Smooth muscle cell (in vitro differentiated cells): ENCODE data around the gene ERGIC1. TPM values are rescaled to one million over a fixed set of nuclear protein-coding genes. Genes with fewer than 3 reads are reported as not detected.
"Not testable (repeated sequence)": the region's sequence is repeated elsewhere in the genome, so short reads cannot be mapped to it uniquely, and the experiment has no call there.

Experiments
- DNase-seq: peaks from one replicate; lab custom pipeline; 2025; ENCODE audit not compliant: unreplicated experiment; lab: John Stamatoyannopoulos, UW
- H2AFZ ChIP-seq: fragments of 200-600 bp; sonication (generic); 2 replicates; pipeline ENCODE4 v1.6.0; 2016; ENCODE audit warnings: antibody characterized with exemption, low read depth, mild to moderate bottlenecking
- H3F3A ChIP-seq: fragments of 200-600 bp; sonication (generic); 2 replicates; pipeline ENCODE4 v1.6.0; 2017; ENCODE audit warnings: antibody characterized with exemption, low read depth
- H3K27ac ChIP-seq: fragments of 200-600 bp; sonication (generic); 2 replicates; pipeline ENCODE4 v1.5.1; 2016; ENCODE audit warnings: low read depth, mild to moderate bottlenecking
- H3K27me3 ChIP-seq: fragments of 200-600 bp; sonication (generic); 2 replicates; pipeline ENCODE4 v1.6.1; 2016; ENCODE audit warnings: low read depth, mild to moderate bottlenecking
- H3K36me3 ChIP-seq: fragments of 200-600 bp; sonication (generic); 2 replicates; pipeline ENCODE4 v1.5.1; 2016; ENCODE audit warnings: low read depth
- H3K4me1 ChIP-seq: fragments of 200-600 bp; sonication (generic); 2 replicates; pipeline ENCODE4 v1.5.1; 2016; ENCODE audit warnings: low read depth
- H3K4me2 ChIP-seq: fragments of 200-600 bp; sonication (generic); 2 replicates; pipeline ENCODE4 v1.6.0; 2016; ENCODE audit warnings: mild to moderate bottlenecking
- H3K4me3 ChIP-seq: fragments of 200-600 bp; sonication (generic); 2 replicates; pipeline ENCODE4 v1.5.1; 2016; ENCODE audit warnings: mild to moderate bottlenecking
- H3K79me2 ChIP-seq: fragments of 200-600 bp; sonication (generic); 2 replicates; pipeline ENCODE4 v1.6.0; 2016; ENCODE audit warnings: low read depth, mild to moderate bottlenecking
- H3K9ac ChIP-seq: fragments of 200-600 bp; sonication (generic); 2 replicates; pipeline ENCODE4 v1.6.0; 2016; ENCODE audit warnings: low read depth
- H3K9me3 ChIP-seq: fragments of 200-600 bp; sonication (generic); replicated peaks from 2 replicates; pipeline ENCODE4 v1.5.1; 2016; ENCODE audit warnings: low read depth
- H4K20me1 ChIP-seq: fragments of 200-600 bp; sonication (generic); 2 replicates; pipeline ENCODE4 v1.6.0; 2016; ENCODE audit warnings: low read depth
- CTCF ChIP-seq: fragments of 200-600 bp; sonication (generic); IDR thresholded peaks from 2 replicates; pipeline ENCODE4 v1.5.1; 2017; ENCODE audit warnings: borderline replicate concordance, mild to moderate bottlenecking, antibody characterized with exemption; ENCODE audit not compliant: insufficient read depth, poor library complexity, severe bottlenecking
- WGBS: methylation state at CpG from one replicate; pipeline ENCODE4 v1.1.7; 2016; ENCODE audit warnings: low lambda C conversion rate; 5-methylcytosine and 5-hydroxymethylcytosine counted together
- polyA plus RNA-seq: library from polyadenylated mRNA; unstranded; fragments of >200 nt; fragmentation: Nextera tagmentation; extraction: Ambion mirVana; gene quantifications from 2 replicates; pipeline ENCODE4 v1.2.1, GENCODE V29; 2016
- total RNA-seq: library from RNA; depleted of rRNA; stranded (reverse); fragments of >200 nt; gene quantifications from 2 replicates; pipeline ENCODE4 v1.2.3, GENCODE V29; 2014

Gene ERGIC1
- total and polyA plus RNA-seq, 2 experiments from 2014 or later = 38.2 to 140 TPM

- Histone ChIP-seq H3K79me2 (peaks cover 94% of the 10 kb centered on the region), H3K9ac (no peak overlapping the region), H3K27me3 (no peaks in the 10 kb centered on the region), H3K9me3 (no peaks in the 10 kb centered on the region), H2AFZ (no peak overlapping the region), H3K27ac (no peak overlapping the region), H3K36me3 (no peaks in the 10 kb centered on the region), H4K20me1 (peaks cover 90% of the 10 kb centered on the region), H3K4me2 (no peak overlapping the region), H3K4me3 (no peak overlapping the region), H3K4me1 (no peaks in the 10 kb centered on the region), H3F3A (no peaks in the 10 kb centered on the region)
- no peak for DNase-seq
- no peak for TF ChIP-seq CTCF
- WGBS = 73% methylated on average over 4 of the region's 4 CpGs
These were observed 12.6 kb downstream of the ERGIC1 start for GRCh38 chr5:172846677-172847076.

GRCh38 chr5:172847584-172847983 is 13.5 kb downstream of the ERGIC1 start:
- not testable (repeated sequence) for H3K36me3 ChIP-seq, H3K4me1 ChIP-seq, H3K27me3 ChIP-seq, H2AFZ ChIP-seq, H3K4me3 ChIP-seq, H3F3A ChIP-seq, DNase-seq, H3K9ac ChIP-seq, H3K9me3 ChIP-seq, H3K4me2 ChIP-seq, H3K27ac ChIP-seq
- Histone ChIP-seq H3K79me2 (peaks cover 94% of the 10 kb centered on the region), H4K20me1 (peaks cover 91% of the 10 kb centered on the region)
- WGBS = 91% methylated on average over 13 of the region's 13 CpGs

- Histone ChIP-seq H3K4me2 (no peak overlapping the region), H2AFZ (no peak overlapping the region), H3F3A (no peaks in the 10 kb centered on the region), H3K9ac (no peak overlapping the region), H3K4me3 (no peak overlapping the region), H4K20me1 (peaks cover 91% of the 10 kb centered on the region), H3K27ac (peak overlapping the region; percentile 11), H3K4me1 (no peaks in the 10 kb centered on the region), H3K36me3 (no peaks in the 10 kb centered on the region), H3K9me3 (no peaks in the 10 kb centered on the region), H3K79me2 (peaks cover 92% of the 10 kb centered on the region), H3K27me3 (no peaks in the 10 kb centered on the region)
- 69% methylated on average over 3 of the region's 3 CpGs for WGBS
- DNase-seq = no peak
- TF ChIP-seq CTCF = no peak
These were observed 14.4 kb downstream of the ERGIC1 start for GRCh38 chr5:172848419-172848818.

- H3K9me3 ChIP-seq = no peaks in the 10 kb centered on the region
- no peak overlapping the region for H3K4me3 ChIP-seq
- no peaks in the 10 kb centered on the region for H3F3A ChIP-seq
- no peaks in the 10 kb centered on the region for H3K4me1 ChIP-seq
- no peak for DNase-seq
- H3K36me3 ChIP-seq = no peaks in the 10 kb centered on the region
- H3K27ac ChIP-seq = no peak overlapping the region
- H3K9ac ChIP-seq = no peak overlapping the region
- no peak for TF ChIP-seq CTCF
- no peaks in the 10 kb centered on the region for H3K27me3 ChIP-seq
- peaks cover 90% of the 10 kb centered on the region for H3K79me2 ChIP-seq
- H4K20me1 ChIP-seq = peaks cover 80% of the 10 kb centered on the region
- H3K4me2 ChIP-seq = no peak overlapping the region
- 89% methylated on average over 15 of the region's 15 CpGs for WGBS
- no peak overlapping the region for H2AFZ ChIP-seq
These were observed 15.8 kb downstream of the ERGIC1 start for GRCh38 chr5:172849606-172850453.
